Neural cell (in vitro differentiated cells): ENCODE results near the gene KRTAP19-5. TPM values are rescaled to one million over a fixed set of nuclear protein-coding genes. Genes with fewer than 3 reads are reported as not detected.

Source experiments
- H2AFZ ChIP-seq: fragments of 200-600, 300-800 bp; sonication (generic), shearing (Covaris generic); 2 replicates; pipeline ENCODE4 v1.6.0; 2014; ENCODE audit warnings: low read depth, mild to moderate bottlenecking, antibody characterized with exemption, low read length, moderate library complexity
- H3F3A ChIP-seq: fragments of 200-600 bp; shearing (Covaris generic); 2 replicates; pipeline ENCODE4 v1.6.1; 2016; ENCODE audit warnings: mild to moderate bottlenecking, moderate library complexity, mixed read lengths, antibody characterized with exemption, low read length; ENCODE audit not compliant: insufficient read depth, poor library complexity, severe bottlenecking
- H3K27ac ChIP-seq: fragments of 200-600, 300-800 bp; sonication (generic), shearing (Covaris generic); 2 replicates; pipeline ENCODE4 v1.5.1; 2014; ENCODE audit warnings: mild to moderate bottlenecking, low read length, moderate library complexity
- H3K27me3 ChIP-seq: fragments of 300-800, 200-600 bp; sonication (generic), shearing (Covaris generic); 2 replicates; pipeline ENCODE4 v1.6.0; 2014; ENCODE audit warnings: mild to moderate bottlenecking, low read depth, low read length, moderate library complexity; ENCODE audit not compliant: insufficient read depth
- H3K36me3 ChIP-seq: fragments of 300-800, 200-600 bp; sonication (generic), shearing (Covaris generic); 2 replicates; pipeline ENCODE4 v1.5.1; 2014; ENCODE audit warnings: mild to moderate bottlenecking, antibody characterized with exemption, low read length, moderate library complexity; ENCODE audit not compliant: insufficient read depth
- H3K4me2 ChIP-seq: fragments of 300-800, 200-600 bp; sonication (generic), shearing (Covaris generic); 2 replicates; pipeline ENCODE4 v1.6.0; 2014; ENCODE audit warnings: mild to moderate bottlenecking, low read length
- H3K4me3 ChIP-seq: fragments of 300-800, 200-600 bp; sonication (generic), shearing (Covaris generic); 2 replicates; pipeline ENCODE4 v1.5.1; 2014; ENCODE audit warnings: mild to moderate bottlenecking, low read length, moderate library complexity
- H3K79me2 ChIP-seq: fragments of 200-600 bp; shearing (Covaris generic); replicated peaks from 2 replicates; pipeline ENCODE4 v1.6.0; 2014; ENCODE audit warnings: mild to moderate bottlenecking, low read length, moderate library complexity; ENCODE audit not compliant: insufficient read depth
- H3K9ac ChIP-seq: fragments of 300-800, 200-600 bp; sonication (generic), shearing (Covaris generic); 2 replicates; pipeline ENCODE4 v1.6.1; 2016; ENCODE audit warnings: mild to moderate bottlenecking, low read length, mixed read lengths
- H3K9me2 ChIP-seq: fragments of 200-600 bp; shearing (Covaris generic); 2 replicates; pipeline ENCODE4 v1.6.1; 2016; ENCODE audit warnings: mild to moderate bottlenecking, low read length, mixed read lengths; ENCODE audit not compliant: insufficient read depth
- H3K9me3 ChIP-seq: fragments of 200-600, 300-800 bp; sonication (generic), shearing (Covaris generic); 2 replicates; pipeline ENCODE4 v1.6.1; 2016; ENCODE audit warnings: mild to moderate bottlenecking, mixed run types, low read length, moderate library complexity, mixed read lengths
- H4K20me1 ChIP-seq: fragments of 200-600 bp; shearing (Covaris generic); 2 replicates; pipeline ENCODE4 v1.6.1; 2016; ENCODE audit warnings: mild to moderate bottlenecking, mixed run types; ENCODE audit not compliant: insufficient read depth
- CTCF ChIP-seq: fragments of 450-650 bp; IDR thresholded peaks from 2 replicates; pipeline ENCODE4 v1.5.1; 2014; ENCODE audit warnings: antibody characterized with exemption, mild to moderate bottlenecking, moderate library complexity; ENCODE audit not compliant: poor library complexity, severe bottlenecking
- EP300 ChIP-seq: fragments of 450-650 bp; conservative IDR thresholded peaks from 2 replicates; pipeline ENCODE4 v1.6.1; 2014; ENCODE audit warnings: antibody characterized with exemption, mild to moderate bottlenecking, moderate library complexity; ENCODE audit not compliant: poor library complexity, severe bottlenecking
- EZH2 ChIP-seq: fragments of 200-600, 300-800 bp; shearing (Covaris generic), sonication (generic); IDR thresholded peaks from 2 replicates; pipeline ENCODE4 v1.6.1; 2014; ENCODE audit warnings: antibody characterized with exemption, low read length, borderline replicate concordance, mild to moderate bottlenecking; ENCODE audit not compliant: insufficient read depth, poor library complexity, severe bottlenecking
- MXI1 ChIP-seq: fragments of 450-650 bp; conservative IDR thresholded peaks from 2 replicates; pipeline ENCODE4 v1.6.1; 2014; ENCODE audit warnings: antibody characterized with exemption, mild to moderate bottlenecking; ENCODE audit not compliant: poor library complexity, severe bottlenecking
- POLR2AphosphoS5 ChIP-seq: IDR thresholded peaks from 2 replicates; pipeline ENCODE4 v1.6.1; 2012
- RAD21 ChIP-seq: fragments of 450-650 bp; conservative IDR thresholded peaks from 2 replicates; pipeline ENCODE4 v1.6.1; 2014; ENCODE audit warnings: antibody characterized with exemption, mild to moderate bottlenecking, moderate library complexity
- REST ChIP-seq: IDR thresholded peaks from 2 replicates; pipeline ENCODE4 v1.6.1; 2012; ENCODE audit warnings: borderline replicate concordance
- SMC3 ChIP-seq: fragments of 450-650 bp; conservative IDR thresholded peaks from 2 replicates; pipeline ENCODE4 v1.6.1; 2014; ENCODE audit warnings: antibody characterized with exemption, mild to moderate bottlenecking, moderate library complexity; ENCODE audit not compliant: poor library complexity
- TAF1 ChIP-seq: IDR thresholded peaks from 2 replicates; pipeline ENCODE4 v1.6.1; 2012; ENCODE audit warnings: low read depth
- polyA plus RNA-seq: library from polyadenylated mRNA; depleted of rRNA; stranded (reverse); fragments of >200 nt; gene quantifications from 2 replicates; pipeline ENCODE4 v1.2.3, GENCODE V29; 2014

KRTAP19-5 gene
- polyA plus RNA-seq, 1 donor from 2014 or later = not detected

- H4K20me1 ChIP-seq = no peaks in the 10 kb centered on the region
- H3K9me2 ChIP-seq = no peaks in the 10 kb centered on the region
- no peak overlapping the region for H2AFZ ChIP-seq
- no peak overlapping the region for H3K4me3 ChIP-seq
- no peak overlapping the region for H3K9ac ChIP-seq
- no peaks in the 10 kb centered on the region for H3K79me2 ChIP-seq
- no peak overlapping the region for H3K27ac ChIP-seq
- TF ChIP-seq POLR2AphosphoS5 (no peak), REST (no peak), CTCF (no peak), EP300 (no peak), EZH2 (no peak), RAD21 (no peak), MXI1 (no peak), TAF1 (no peak), SMC3 (no peak)
- H3K27me3 ChIP-seq = no peaks in the 10 kb centered on the region
- no peak overlapping the region for H3K4me2 ChIP-seq
- H3K9me3 ChIP-seq = no peaks in the 10 kb centered on the region
- H3K36me3 ChIP-seq = no peaks in the 10 kb centered on the region
- no peaks in the 10 kb centered on the region for H3F3A ChIP-seq
These were observed 23.9 kb downstream of the KRTAP19-5 start for GRCh38 chr21:30478004-30478403.

GRCh38 chr21:30468900-30469714 is 32.8 kb downstream of the KRTAP19-5 start:
- Histone ChIP-seq H3K79me2 (no peaks in the 10 kb centered on the region), H3K4me2 (no peak overlapping the region), H4K20me1 (no peaks in the 10 kb centered on the region), H3K36me3 (no peaks in the 10 kb centered on the region), H3K27me3 (no peaks in the 10 kb centered on the region), H3F3A (no peaks in the 10 kb centered on the region), H3K9me3 (no peaks in the 10 kb centered on the region), H3K9me2 (no peaks in the 10 kb centered on the region), H3K9ac (no peak overlapping the region), H3K27ac (no peak overlapping the region), H3K4me3 (no peak overlapping the region), H2AFZ (no peak overlapping the region)
- no peak for TF ChIP-seq TAF1
- TF ChIP-seq EZH2 = no peak
- TF ChIP-seq SMC3 = no peak
- TF ChIP-seq MXI1 = no peak
- no peak for TF ChIP-seq RAD21
- TF ChIP-seq CTCF = no peak
- TF ChIP-seq REST = no peak
- no peak for TF ChIP-seq EP300
- TF ChIP-seq POLR2AphosphoS5 = no peak
